A673 (cell line): ENCODE measurements around the gene DDN. TPM values are rescaled to one million over a fixed set of nuclear protein-coding genes. Genes with fewer than 3 reads are reported as not detected.
A peak's percentile ranks its signal among the peaks of the same experiment; 100 is the strongest.

Experiments used
- BruUV-seq: library from RNA; stranded (reverse); fragments of 400-500 nt; replicated peaks from 2 replicates; lab custom pipeline; 2021; lab: Mats Ljungman, UMichigan
- CTCF ChIA-PET: fragments of 300-600 bp; sonication (Branson Sonifier 250); formaldehyde crosslinking; loops from one replicate; lab custom pipeline; 2022; ENCODE audit warnings: antibody characterized with exemption; lab: Charles Lee
- POLR2A ChIA-PET: fragments of 300-600 bp; sonication (Branson Sonifier 250); formaldehyde crosslinking; loops from one replicate; lab custom pipeline; 2022; ENCODE audit warnings: antibody characterized with exemption; ENCODE audit not compliant: low non-redundant PET; lab: Charles Lee
- DNase-seq: peaks from one replicate; pipeline ENCODE4 v3.0.0-alpha.2; 2015; ENCODE audit warnings: low spot score
- H3K27ac ChIP-seq: fragments of 200-600 bp; sonication (generic); 2 replicates; pipeline ENCODE4 v1.5.1; 2016; ENCODE audit warnings: mixed run types, low read depth, mild to moderate bottlenecking, mixed read lengths, antibody characterized with exemption, low read length; ENCODE audit not compliant: poor library complexity, severe bottlenecking
- H3K27me3 ChIP-seq: fragments of 200-600 bp; sonication (generic); replicated peaks from 2 replicates; pipeline ENCODE4 v1.6.1; 2017; ENCODE audit warnings: mixed run types, low read depth, mild to moderate bottlenecking, mixed read lengths, antibody characterized with exemption, low read length; ENCODE audit not compliant: insufficient read depth, poor library complexity
- H3K36me3 ChIP-seq: fragments of 200-600 bp; sonication (generic); 2 replicates; pipeline ENCODE4 v1.6.1; 2016; ENCODE audit warnings: mixed run types, mild to moderate bottlenecking, mixed read lengths, antibody characterized with exemption, low read length; ENCODE audit not compliant: insufficient read depth, poor library complexity, severe bottlenecking
- H3K4me1 ChIP-seq: fragments of 200-600 bp; sonication (generic); 2 replicates; pipeline ENCODE4 v1.6.1; 2017; ENCODE audit warnings: mixed run types, mild to moderate bottlenecking, mixed read lengths, antibody characterized with exemption, low read length; ENCODE audit not compliant: insufficient read depth, poor library complexity, severe bottlenecking
- H3K4me3 ChIP-seq: fragments of 200-600 bp; sonication (generic); 2 replicates; pipeline ENCODE4 v1.5.1; 2016; ENCODE audit warnings: low read depth, mixed run types, mild to moderate bottlenecking, mixed read lengths, low read length; ENCODE audit not compliant: poor library complexity, severe bottlenecking
- H3K9me3 ChIP-seq: fragments of 200-600 bp; sonication (generic); 2 replicates; pipeline ENCODE4 v1.6.1; 2016; ENCODE audit warnings: mixed run types, low read depth, mild to moderate bottlenecking, mixed read lengths, antibody characterized with exemption, low read length; ENCODE audit not compliant: poor library complexity, severe bottlenecking
- CTCF ChIP-seq: fragments of 300-800, 200-600 bp; sonication (generic); conservative IDR thresholded peaks from 2 replicates; pipeline ENCODE4 v1.5.1; 2017; ENCODE audit warnings: low read depth, mild to moderate bottlenecking, antibody characterized with exemption, low read length, moderate library complexity, mixed read lengths
- EZH2 ChIP-seq: fragments of 200-600 bp; sonication (generic); IDR thresholded peaks from 2 replicates; pipeline ENCODE4 v1.6.1; 2017; ENCODE audit warnings: borderline replicate concordance, low read depth, mild to moderate bottlenecking, mixed read lengths, antibody characterized with exemption, low read length; ENCODE audit not compliant: poor library complexity, severe bottlenecking
- intact Hi-C: fragments of 100-400 bp; cut with micrococcal nuclease; formaldehyde crosslinking; loops from one replicate; pipeline ENCODE4 v1.10.0; 2022; ENCODE audit not compliant: unreplicated experiment
- total RNA-seq: library from RNA; stranded (reverse); gene quantifications from 2 replicates; pipeline ENCODE4 v1.2.3, GENCODE V29; 2021

DDN gene
- total RNA-seq, 1 experiment from 2014 or later, result 2.7 TPM

- BruUV-seq, result no TSS peak
- no peaks in the 10 kb centered on the region for H3K9me3 ChIP-seq
- ChIA-PET CTCF (no interaction called here), POLR2A (no interaction called here)
- H3K27ac ChIP-seq, result peak overlapping the region; percentile 23
- H3K4me1 ChIP-seq, result no peaks in the 10 kb centered on the region
- TF ChIP-seq EZH2, result no peak
- H3K36me3 ChIP-seq, result peaks cover 96% of the 10 kb centered on the region
- no peak overlapping the region for H3K4me3 ChIP-seq
- H3K27me3 ChIP-seq, result no peaks in the 10 kb centered on the region
- no peak for DNase-seq
- intact Hi-C loops, result no loop called here
These were observed 32.5 kb upstream of the DDN start for GRCh38 chr12:49031573-49032161.

DNA sequence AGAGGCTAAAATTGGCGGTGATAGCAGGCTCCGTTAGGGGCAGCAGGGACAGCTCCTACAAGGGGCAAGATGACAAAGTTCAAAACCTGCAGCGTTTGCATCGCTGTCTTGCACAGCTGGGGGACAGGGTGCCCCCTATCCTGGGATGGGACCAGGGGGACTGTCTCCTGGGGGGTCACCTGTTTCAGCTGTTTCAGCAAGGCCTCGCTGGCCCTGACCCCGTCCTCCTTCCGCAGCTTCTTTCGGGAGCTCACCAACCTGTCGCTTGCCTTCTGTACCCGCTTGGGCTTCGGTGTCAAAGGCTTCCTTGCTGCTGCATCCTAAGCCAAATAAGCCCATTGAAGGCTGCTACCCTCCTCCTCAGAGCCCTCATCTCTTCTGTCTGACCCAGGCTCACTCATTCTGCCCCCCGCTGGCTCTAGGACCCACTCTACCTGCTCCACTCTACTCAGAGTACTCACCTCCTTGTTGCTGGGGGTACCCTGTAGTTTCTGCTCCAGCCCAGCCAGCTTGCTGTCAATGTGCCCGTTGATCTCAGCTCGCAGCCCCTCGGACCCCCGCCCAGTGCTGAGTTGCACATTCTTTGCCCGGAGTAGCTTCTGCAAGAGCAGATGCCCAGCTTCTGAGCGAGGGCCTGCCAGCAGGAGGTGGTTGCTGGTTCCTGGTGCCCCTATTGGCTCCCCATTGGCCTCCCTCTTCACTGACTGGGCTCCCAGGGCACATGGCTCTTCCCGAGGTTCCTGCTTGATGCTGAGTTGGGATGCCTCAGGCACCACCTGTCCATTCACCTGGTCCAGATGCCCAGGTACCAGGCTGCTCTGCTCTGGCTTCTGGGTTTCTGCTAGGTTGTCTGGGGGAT is 31.8 kb upstream of the DDN start:
- ChIA-PET POLR2A (no interaction called here), CTCF (no interaction called here)
- H3K4me1 ChIP-seq, result no peaks in the 10 kb centered on the region
- BruUV-seq, result TSS peak; percentile 8
- H3K27ac ChIP-seq, result peak overlapping the region; percentile 23
- no peaks in the 10 kb centered on the region for H3K9me3 ChIP-seq
- TF ChIP-seq CTCF, result no peak
- no peak for TF ChIP-seq EZH2
- peaks cover 98% of the 10 kb centered on the region for H3K36me3 ChIP-seq
- no peaks in the 10 kb centered on the region for H3K27me3 ChIP-seq
- intact Hi-C loops, result no loop called here
- H3K4me3 ChIP-seq, result no peak overlapping the region
- no peak for DNase-seq

DNA sequence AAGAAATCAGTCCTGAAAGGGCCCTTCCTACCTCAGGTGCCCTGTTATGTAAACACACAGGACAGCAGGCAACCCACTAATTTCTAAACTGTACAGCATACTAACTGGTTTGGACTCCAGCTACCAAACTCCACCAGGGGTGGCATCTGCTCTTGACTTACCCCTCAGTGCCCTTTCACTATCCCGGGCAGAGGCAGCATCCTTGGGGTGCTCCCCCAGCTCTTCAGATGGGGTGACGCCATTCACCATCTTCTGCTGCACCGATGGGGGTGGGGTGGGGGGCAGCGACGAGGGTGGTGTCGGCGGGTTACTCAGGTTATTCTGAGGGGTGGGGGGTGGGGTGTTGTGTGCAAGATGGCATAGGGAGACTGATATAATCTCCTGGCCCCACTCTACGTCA is 30.9 kb upstream of the DDN start:
- ChIA-PET CTCF (interaction anchor here (0.7 kb wide), 1 partner anchor 63 kb away, joined by 3 read pairs; no protein-coding TSS in a partner anchor), POLR2A (no interaction called here)
- Histone ChIP-seq H3K27me3 (no peaks in the 10 kb centered on the region), H3K4me3 (no peak overlapping the region), H3K36me3 (peaks cover 100% of the 10 kb centered on the region), H3K9me3 (no peaks in the 10 kb centered on the region), H3K27ac (no peak overlapping the region), H3K4me1 (no peaks in the 10 kb centered on the region)
- no peak for DNase-seq
- TF ChIP-seq EZH2 (no peak), CTCF (no peak)
- intact Hi-C loops, result no loop called here
- BruUV-seq, result no TSS peak
